Caco-2 (cell line): ENCODE measurements around the gene MYO10. TPM values are rescaled to one million over a fixed set of nuclear protein-coding genes. Genes with fewer than 3 reads are reported as not detected.

Source experiments
- BruUV-seq: library from RNA; stranded (reverse); fragments of 400-500 nt; replicated peaks from 2 replicates; lab custom pipeline; 2021; lab: Mats Ljungman, UMichigan
- CTCF ChIA-PET: fragments of 300-600 bp; sonication (Branson Sonifier 250); formaldehyde crosslinking; loops from one replicate; lab custom pipeline; 2022; ENCODE audit warnings: antibody characterized with exemption; lab: Charles Lee
- POLR2A ChIA-PET: fragments of 300-600 bp; sonication (Branson Sonifier 250); formaldehyde crosslinking; loops from one replicate; lab custom pipeline; 2022; ENCODE audit warnings: antibody characterized with exemption; lab: Charles Lee
- DNase-seq, 2 experiments: peaks; one replicate each; pipeline versions ENCODE4 v3.0.0 to v3.0.0-alpha.2; 2020 to 2022
- H3K27me3 ChIP-seq: replicated peaks from 2 replicates; pipeline ENCODE4 v1.6.0; 2011; ENCODE audit warnings: low read length; ENCODE audit not compliant: control insufficient read depth, insufficient read depth
- H3K36me3 ChIP-seq: 2 replicates; pipeline ENCODE4 v1.5.1; 2011; ENCODE audit warnings: low read length; ENCODE audit not compliant: control insufficient read depth, insufficient read depth
- H3K4me1 ChIP-seq: fragments of 250-450 bp; sonication (Bioruptor Pico); 2 replicates; pipeline ENCODE4 v1.5.1; 2020; ENCODE audit warnings: mild to moderate bottlenecking
- H3K4me3 ChIP-seq: 2 replicates; pipeline ENCODE4 v1.5.1; 2011; ENCODE audit warnings: low read depth, mild to moderate bottlenecking, control low read depth, low read length
- H3K9me3 ChIP-seq: fragments of 250-450 bp; sonication (Bioruptor Pico); 2 replicates; pipeline ENCODE4 v1.5.1; 2020; ENCODE audit warnings: mild to moderate bottlenecking, moderate library complexity
- H3K27ac Mint-ChIP-seq: one replicate; pipeline ENCODE4 v1.8.0; 2022; ENCODE audit warnings: mixed read lengths; ENCODE audit not compliant: unreplicated experiment
- H3K27me3 Mint-ChIP-seq: one replicate; pipeline ENCODE4 v1.8.0; 2022; ENCODE audit warnings: mixed read lengths; ENCODE audit not compliant: insufficient read depth, unreplicated experiment
- H3K36me3 Mint-ChIP-seq: one replicate; pipeline ENCODE4 v1.8.0; 2022; ENCODE audit warnings: mild to moderate bottlenecking, mixed read lengths; ENCODE audit not compliant: insufficient read depth, unreplicated experiment
- H3K4me1 Mint-ChIP-seq: one replicate; pipeline ENCODE4 v1.8.0; 2022; ENCODE audit warnings: low read depth, mixed read lengths; ENCODE audit not compliant: unreplicated experiment
- H3K4me3 Mint-ChIP-seq: one replicate; pipeline ENCODE4 v1.8.0; 2022; ENCODE audit warnings: mild to moderate bottlenecking, moderate library complexity, mixed read lengths; ENCODE audit not compliant: unreplicated experiment
- H3K9me3 Mint-ChIP-seq: one replicate; pipeline ENCODE4 v1.8.0; 2022; ENCODE audit warnings: mixed read lengths; ENCODE audit not compliant: unreplicated experiment
- CTCF ChIP-seq, 2 experiments: fragments of 200-600 bp in 1 of 2; IDR thresholded peaks; 1 replicate in 1 of 2; 2 replicates in 1 of 2; pipeline versions ENCODE4 v1.5.1 to v1.8.0; 2011 to 2022; ENCODE audit warnings: antibody characterized with exemption in 1 of 2, control low read depth in 1 of 2, inconsistent platforms in 1 of 2, low read depth in 1 of 2, low read length in 1 of 2, mild to moderate bottlenecking in 1 of 2, moderate library complexity in 1 of 2; ENCODE audit not compliant: insufficient read depth in 1 of 2, severe bottlenecking in 1 of 2, unreplicated experiment in 1 of 2
- intact Hi-C: fragments of 100-400 bp; cut with micrococcal nuclease; formaldehyde crosslinking; loops from one replicate; pipeline ENCODE4 v1.10.0; 2022; ENCODE audit not compliant: unreplicated experiment
- total RNA-seq: library from RNA; stranded (reverse); gene quantifications from 2 replicates; pipeline ENCODE4 v1.2.3, GENCODE V29; 2022

The MYO10 gene
- total RNA-seq, 1 experiment from 2014 or later = 67.6 TPM

DNA sequence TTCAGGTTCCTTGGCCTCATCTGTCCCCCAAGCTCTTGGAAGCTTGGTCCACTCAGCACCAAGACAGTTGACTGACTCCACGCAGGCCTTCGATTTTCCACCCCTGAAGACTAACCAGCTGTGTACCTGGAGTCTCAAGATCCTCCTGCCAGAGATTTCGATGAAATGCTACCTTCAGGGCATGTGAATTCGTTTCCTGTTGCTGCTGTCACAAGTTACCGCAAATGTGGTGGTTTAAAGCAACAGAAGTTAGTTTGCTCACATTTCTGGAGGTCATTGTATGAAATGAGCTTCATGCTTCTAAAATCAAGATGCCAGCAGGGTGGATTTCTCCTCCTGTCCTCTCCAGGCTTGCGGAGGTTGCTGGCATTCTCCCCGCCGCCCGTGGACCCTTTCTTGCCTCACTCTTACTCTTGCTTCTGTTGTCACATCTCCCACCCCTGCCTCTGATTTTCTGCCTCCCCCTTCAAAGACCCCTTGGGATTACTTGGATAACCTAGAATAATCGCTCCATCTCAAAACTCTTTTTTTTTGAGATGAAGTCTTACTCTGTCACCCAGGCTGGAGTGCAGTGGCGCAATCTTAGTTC is 291.7 kb downstream of the MYO10 start:
- no peaks in the 10 kb centered on the region for H3K27me3 ChIP-seq
- TF ChIP-seq CTCF (IDR thresholded peaks at IDR 0.05; ENCODE audit: insufficient read depth in 1 of 2, low read depth in 1 of 2, low read length in 1 of 2, severe bottlenecking in 1 of 2, unreplicated experiment in 1 of 2) = no peak
- no peak overlapping the region for H3K4me3 Mint-ChIP-seq
- H3K4me1 Mint-ChIP-seq = no peaks in the 10 kb centered on the region
- peaks cover 9% of the 10 kb centered on the region for H3K9me3 Mint-ChIP-seq
- POLR2A ChIA-PET = no interaction called here
- no peaks in the 10 kb centered on the region for H3K9me3 ChIP-seq
- H3K27ac Mint-ChIP-seq = no peak overlapping the region
- peaks cover 2% of the 10 kb centered on the region for H3K27me3 Mint-ChIP-seq
- CTCF ChIA-PET = no interaction called here
- no TSS peak for BruUV-seq
- H3K36me3 Mint-ChIP-seq = no peaks in the 10 kb centered on the region
- H3K4me3 ChIP-seq = no peak overlapping the region
- no peaks in the 10 kb centered on the region for H3K36me3 ChIP-seq
- intact Hi-C loops = no loop called here
- H3K4me1 ChIP-seq = no peaks in the 10 kb centered on the region
- DNase-seq = no peak

- no peaks in the 10 kb centered on the region for H3K36me3 ChIP-seq
- no TSS peak for BruUV-seq
- TF ChIP-seq CTCF (IDR thresholded peaks at IDR 0.05; ENCODE audit: insufficient read depth in 1 of 2, low read depth in 1 of 2, low read length in 1 of 2, severe bottlenecking in 1 of 2, unreplicated experiment in 1 of 2) = no peak
- no peak overlapping the region for H3K4me3 ChIP-seq
- no peaks in the 10 kb centered on the region for H3K27me3 ChIP-seq
- H3K9me3 Mint-ChIP-seq = peaks cover 5% of the 10 kb centered on the region
- H3K27me3 Mint-ChIP-seq = peaks cover 2% of the 10 kb centered on the region
- no peak overlapping the region for H3K27ac Mint-ChIP-seq
- ChIA-PET POLR2A (no interaction called here), CTCF (no interaction called here)
- no peak for DNase-seq
- no peak overlapping the region for H3K4me3 Mint-ChIP-seq
- no peaks in the 10 kb centered on the region for H3K9me3 ChIP-seq
- H3K36me3 Mint-ChIP-seq = no peaks in the 10 kb centered on the region
- H3K4me1 Mint-ChIP-seq = no peaks in the 10 kb centered on the region
- intact Hi-C loops = no loop called here
- H3K4me1 ChIP-seq = no peaks in the 10 kb centered on the region
These were observed 293.2 kb downstream of the MYO10 start for GRCh38 chr5:16642867-16643266.

DNA sequence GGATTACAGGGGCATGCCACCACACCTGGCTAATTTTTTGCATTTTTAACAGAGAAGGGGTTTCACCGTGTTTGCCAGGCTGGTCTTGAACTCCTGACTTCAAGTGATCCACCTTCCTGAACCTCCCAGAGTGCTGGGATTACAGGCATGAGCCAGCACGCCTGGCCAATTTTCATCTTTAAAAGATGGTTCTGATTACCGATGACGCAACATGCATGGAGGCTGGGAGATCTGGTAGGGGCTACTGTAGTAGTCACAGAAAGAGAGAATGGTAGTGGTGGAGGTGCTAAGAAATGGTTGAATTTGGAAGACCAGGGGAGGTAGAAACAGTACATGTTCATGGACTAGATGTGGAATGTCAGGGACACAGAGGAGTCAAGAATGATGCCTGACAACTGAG is 296.9 kb downstream of the MYO10 start:
- DNase-seq = no peak
- no peaks in the 10 kb centered on the region for H3K4me1 Mint-ChIP-seq
- Histone ChIP-seq H3K4me3 (no peak overlapping the region), H3K9me3 (no peaks in the 10 kb centered on the region), H3K27me3 (no peaks in the 10 kb centered on the region), H3K36me3 (no peaks in the 10 kb centered on the region), H3K4me1 (no peaks in the 10 kb centered on the region)
- BruUV-seq = no TSS peak
- no peak for TF ChIP-seq CTCF (IDR thresholded peaks at IDR 0.05; ENCODE audit: insufficient read depth in 1 of 2, low read depth in 1 of 2, low read length in 1 of 2, severe bottlenecking in 1 of 2, unreplicated experiment in 1 of 2)
- no peak overlapping the region for H3K4me3 Mint-ChIP-seq
- ChIA-PET POLR2A (no interaction called here), CTCF (no interaction called here)
- H3K27ac Mint-ChIP-seq = no peak overlapping the region
- no peaks in the 10 kb centered on the region for H3K9me3 Mint-ChIP-seq
- H3K36me3 Mint-ChIP-seq = no peaks in the 10 kb centered on the region
- intact Hi-C loops = no loop called here
- H3K27me3 Mint-ChIP-seq = no peaks in the 10 kb centered on the region
